ENCODE data around the gene TRMT2B.
"Not testable (repeated sequence)": the region's sequence is repeated elsewhere in the genome, so short reads cannot be mapped to it uniquely, and the experiment has no call there.

TRMT2B gene

GRCh38 chrX:101051549-101052302, at the start of gene TRMT2B:
TRMT2B (minus strand) TSS chrX:101052111; CDS start chrX:101042289, 9,822 bp downstream.
- peak; percentile 81 for DNase-seq

DNA sequence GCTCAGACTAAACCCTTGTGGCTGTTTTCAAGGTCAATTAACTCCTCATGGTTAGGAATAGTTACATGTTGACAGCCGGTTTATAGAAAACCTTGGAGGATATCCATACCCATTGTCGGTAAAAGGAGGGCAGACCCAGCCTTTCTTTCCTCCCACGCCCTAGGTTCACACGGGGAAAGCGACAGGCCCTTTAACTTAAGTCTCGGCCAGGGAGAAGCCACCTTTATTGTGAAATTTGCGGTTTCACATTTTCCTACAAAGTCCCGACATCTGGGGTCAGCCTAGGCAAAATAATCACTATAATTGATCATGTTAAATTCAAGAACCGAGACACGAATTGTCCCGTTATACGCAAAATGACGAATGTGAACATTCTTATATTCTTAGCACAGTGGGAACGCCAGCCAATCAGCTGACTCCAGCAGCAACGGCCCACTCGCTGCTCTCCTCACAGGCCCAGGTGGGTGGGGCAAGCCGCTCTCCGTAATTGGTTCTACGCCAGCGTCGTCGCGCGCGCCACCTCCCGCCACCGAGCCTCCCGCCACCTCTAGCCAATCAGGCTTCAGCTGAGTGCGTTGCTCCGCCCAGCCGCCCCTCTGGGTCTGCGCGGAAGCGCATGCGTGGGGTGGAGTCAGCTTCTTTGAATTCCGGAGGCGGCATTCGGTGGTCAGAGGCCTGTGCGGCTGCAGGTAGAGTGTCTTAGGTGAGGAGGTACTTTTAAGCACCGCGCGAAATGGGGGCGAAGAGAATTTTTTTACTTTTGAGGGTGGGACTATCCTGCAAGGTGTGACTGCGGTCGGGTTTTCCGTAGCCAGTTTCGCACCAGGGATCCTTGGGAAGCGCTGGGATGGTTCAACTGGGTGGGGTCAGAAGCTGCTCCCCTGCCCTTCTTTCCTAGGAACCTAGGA, 45.9 kb upstream of the TRMT2B start, which contains the start of gene CENPI:
Gene CENPI (plus strand): TSS at position 659 of the 908 bp plus-strand sequence. CDS start 2,867 bp downstream, outside the sequence.
- DNase-seq: peak; percentile 89

GRCh38 chrX:101091817-101092216, 39.9 kb upstream of the TRMT2B start:
- DNase-seq: peak; percentile 1

GRCh38 chrX:101081231-101081630, 29.3 kb upstream of the TRMT2B start:
- DNase-seq: no peak

DNA sequence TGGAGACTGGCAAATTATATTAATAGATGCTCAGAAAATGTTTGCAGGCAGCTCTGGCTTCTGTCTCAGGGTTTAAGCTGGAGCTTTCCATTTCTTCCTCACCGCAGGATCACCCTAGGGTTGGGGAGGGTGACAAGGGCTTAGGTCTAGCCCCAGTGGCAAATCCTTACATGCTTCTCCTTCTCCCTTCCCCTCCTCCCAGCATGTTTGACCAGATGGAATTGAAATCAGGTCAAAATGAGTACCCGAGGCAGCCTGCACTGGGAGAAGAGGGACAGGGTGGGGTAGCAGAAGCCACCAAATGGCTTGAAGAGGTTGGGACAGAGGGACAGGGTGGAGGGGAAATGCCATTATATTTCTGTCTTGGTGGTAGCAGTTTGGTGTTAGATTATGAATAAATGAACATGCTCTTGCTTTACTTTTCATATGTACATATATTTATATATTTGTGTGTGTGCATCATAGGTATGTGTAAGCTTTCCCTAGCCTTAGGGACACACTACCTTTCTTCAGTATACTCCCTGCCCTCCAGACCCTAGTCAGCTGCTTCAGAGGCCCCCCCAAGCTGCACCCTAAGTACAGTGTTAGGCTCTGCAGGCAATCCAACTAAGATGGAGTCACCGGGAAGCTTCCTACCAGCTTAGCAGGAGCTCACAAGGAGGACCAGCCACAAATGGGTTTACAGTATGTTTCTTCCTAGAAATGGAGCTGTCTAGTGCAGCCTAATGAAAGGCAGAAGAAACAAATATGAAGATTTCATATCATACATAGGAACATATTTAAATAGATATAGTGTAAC, 28.6 kb upstream of the TRMT2B start:
- no peak for DNase-seq

DNA sequence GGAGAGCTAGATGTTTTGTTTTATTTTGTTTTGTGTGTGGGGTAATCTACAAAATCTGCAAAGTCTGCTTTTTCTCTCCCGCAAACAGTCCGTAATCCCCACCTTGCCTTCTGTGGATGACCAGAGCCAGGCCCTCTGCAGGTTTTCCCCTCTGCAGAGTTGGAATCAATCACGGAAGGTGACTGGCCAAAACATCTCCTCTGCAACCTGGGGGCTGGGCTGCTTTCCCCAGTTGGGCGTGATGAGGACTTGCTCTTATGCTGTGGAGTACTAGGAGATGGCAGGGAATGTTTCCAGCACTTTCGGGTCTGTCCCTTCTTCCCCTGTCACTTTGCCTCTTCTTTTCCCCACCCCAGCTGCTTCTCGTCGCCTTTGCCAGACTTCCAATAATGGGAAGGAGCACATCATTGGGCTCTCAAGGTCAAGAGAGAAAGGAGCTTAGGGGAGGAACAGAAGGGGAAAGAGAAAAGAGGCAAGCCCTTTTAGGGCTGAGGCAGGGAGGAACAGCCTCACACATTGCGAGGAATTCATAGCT, 27.9 kb upstream of the TRMT2B start:
- DNase-seq: no peak

DNA sequence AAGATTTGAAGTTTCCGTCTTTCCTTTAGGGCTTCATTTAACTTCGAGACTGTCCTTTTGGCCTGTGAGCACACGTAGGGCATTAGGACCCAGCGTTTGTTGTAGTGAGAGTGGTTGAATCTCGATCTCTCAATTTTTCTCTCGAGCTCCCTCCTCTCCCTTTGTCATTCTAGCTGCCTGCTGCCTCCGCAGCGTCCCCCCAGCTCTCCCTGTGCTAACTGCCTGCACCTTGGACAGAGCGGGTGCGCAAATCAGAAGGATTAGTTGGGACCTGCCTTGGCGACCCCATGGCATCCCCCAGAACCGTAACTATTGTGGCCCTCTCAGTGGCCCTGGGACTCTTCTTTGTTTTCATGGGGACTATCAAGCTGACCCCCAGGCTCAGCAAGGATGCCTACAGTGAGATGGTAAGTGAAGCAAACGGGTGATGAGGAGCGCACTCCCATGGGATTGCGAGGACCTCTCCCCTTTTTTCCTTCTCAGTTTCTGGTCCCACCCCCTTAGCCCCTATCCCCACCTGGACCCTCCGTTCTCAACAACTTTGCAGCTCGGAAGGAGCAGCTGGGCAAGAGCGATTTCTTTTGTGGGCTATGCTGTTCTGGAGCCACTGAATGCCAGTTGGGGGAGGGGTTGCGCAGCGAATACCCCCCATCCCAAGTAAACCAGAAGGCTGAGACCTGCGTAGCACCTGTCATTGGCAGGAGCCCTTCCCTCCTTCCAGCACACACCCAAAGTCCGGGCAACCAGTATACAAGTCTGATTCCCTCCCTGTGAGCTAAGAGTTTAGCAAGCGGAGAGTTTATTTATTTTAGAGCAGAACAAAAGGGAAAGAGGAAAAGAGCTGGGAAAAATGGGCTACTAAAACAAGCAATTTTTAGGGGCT, 27.0 kb upstream of the TRMT2B start, which contains the start of gene TMEM35A:
Gene TMEM35A (plus strand): TSS at position 164 of the 883 bp plus-strand sequence. CDS start 124 bp downstream, at position 288.
- peak; percentile 9 for DNase-seq

GRCh38 chrX:101071582-101071981, 19.7 kb upstream of the TRMT2B start:
- no peak for DNase-seq

GRCh38 chrX:101062176-101062575, 10.3 kb upstream of the TRMT2B start:
- DNase-seq: no peak

- DNase-seq: no peak
Measured at GRCh38 chrX:101057093-101057714, 5.3 kb upstream of the TRMT2B start.

GRCh38 chrX:101056551-101056950, 4.6 kb upstream of the TRMT2B start:
- DNase-seq: not testable (repeated sequence)

DNA sequence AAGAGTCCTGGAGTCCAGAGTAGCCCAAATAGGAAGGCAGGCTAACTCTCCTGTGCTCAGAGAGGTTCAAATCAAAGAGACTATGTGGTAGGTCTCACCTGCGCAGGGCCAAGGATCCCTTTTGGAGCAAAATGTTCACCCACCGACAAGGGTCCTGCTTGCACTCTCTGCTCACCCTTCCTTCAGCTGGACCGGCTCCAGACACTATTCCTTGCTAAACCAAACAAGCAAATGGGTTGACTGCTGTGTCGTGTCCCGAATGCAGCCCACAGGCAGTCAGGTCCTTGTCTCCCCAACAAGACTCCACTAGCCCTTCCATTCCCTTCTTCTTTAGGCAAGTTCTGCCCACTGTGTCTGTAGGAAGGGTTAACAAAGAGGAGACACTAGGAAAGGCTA, 760 bp downstream of the TRMT2B start:
- DNase-seq: peak; percentile 37

DNA sequence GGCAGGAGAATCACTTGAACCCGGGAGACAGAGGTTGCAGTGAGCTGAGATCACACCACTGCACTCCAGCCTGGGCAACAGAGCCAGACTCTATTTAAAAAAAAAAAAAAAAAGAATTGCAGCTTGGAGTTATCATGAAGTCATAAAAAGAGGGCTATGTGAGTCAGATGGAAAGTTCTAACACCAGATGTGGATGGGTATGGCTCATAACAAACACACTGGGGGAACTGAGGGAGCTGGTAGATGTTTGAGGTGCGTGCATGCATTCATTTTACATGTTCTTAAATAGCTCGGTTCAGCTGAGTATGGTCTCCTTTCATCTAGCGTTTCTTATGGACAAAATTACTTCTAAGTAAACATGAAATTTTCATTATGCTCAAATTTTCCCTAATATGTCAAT, 11.7 kb downstream of the TRMT2B start:
- DNase-seq: no peak

GRCh38 chrX:101037231-101037630, 14.7 kb downstream of the TRMT2B start:
- DNase-seq: no peak

GRCh38 chrX:101029665-101030064, 22.2 kb downstream of the TRMT2B start:
- no peak for DNase-seq

DNA sequence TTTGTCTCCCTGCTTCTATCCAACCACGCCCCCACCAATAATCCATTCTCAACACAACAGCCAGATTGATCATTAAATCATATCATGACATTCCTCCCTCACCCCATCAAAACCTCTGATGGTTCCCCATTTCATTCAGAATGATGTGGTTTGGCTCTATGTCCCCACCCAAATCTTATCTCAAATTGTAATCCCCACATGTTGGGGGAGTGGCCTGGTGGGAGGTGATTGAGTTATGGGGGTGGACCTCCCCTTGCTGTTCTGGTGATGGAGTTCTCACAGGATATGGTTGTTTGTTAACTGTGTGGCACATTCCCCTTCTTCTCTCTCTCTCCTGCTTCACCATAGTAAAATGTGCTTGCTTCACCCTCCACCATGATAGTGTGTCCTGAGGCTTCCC, 23.3 kb downstream of the TRMT2B start:
- no peak for DNase-seq

GRCh38 chrX:101025126-101025525, 26.8 kb downstream of the TRMT2B start:
- DNase-seq: no peak

- DNase-seq: no peak
Measured at GRCh38 chrX:101022020-101022419, 29.9 kb downstream of the TRMT2B start.

DNA sequence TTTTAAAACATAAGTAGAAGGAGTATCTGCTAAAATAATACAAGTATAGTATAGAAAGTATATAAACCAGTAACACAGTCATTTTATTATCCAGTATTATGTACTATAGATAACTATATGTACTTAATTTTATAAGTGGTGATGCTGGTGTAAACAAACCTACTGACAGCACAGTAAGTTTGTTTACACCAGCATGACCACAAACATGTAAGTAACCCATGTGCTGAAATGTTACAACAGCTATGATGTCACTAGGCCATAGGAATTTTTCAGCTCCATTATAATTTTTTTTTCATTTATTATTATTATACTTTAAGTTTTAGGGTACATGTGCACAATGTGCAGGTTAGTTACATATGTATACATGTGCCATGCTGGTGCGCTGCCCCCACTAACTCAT, 39.9 kb downstream of the TRMT2B start:
- DNase-seq: not testable (repeated sequence)

- no peak for DNase-seq
Measured at GRCh38 chrX:101009090-101009489, 42.8 kb downstream of the TRMT2B start.

- no peak for DNase-seq
Measured at GRCh38 chrX:100999451-100999850, 52.5 kb downstream of the TRMT2B start.
